ENCODE measurements around the gene CRYGD.

- TF ChIP-seq EZH2 (IDR thresholded peaks at IDR 0.05; ENCODE audit: borderline replicate concordance, low read depth, low read length, severe bottlenecking) = no peak
- TF ChIP-seq, protein P1, sequence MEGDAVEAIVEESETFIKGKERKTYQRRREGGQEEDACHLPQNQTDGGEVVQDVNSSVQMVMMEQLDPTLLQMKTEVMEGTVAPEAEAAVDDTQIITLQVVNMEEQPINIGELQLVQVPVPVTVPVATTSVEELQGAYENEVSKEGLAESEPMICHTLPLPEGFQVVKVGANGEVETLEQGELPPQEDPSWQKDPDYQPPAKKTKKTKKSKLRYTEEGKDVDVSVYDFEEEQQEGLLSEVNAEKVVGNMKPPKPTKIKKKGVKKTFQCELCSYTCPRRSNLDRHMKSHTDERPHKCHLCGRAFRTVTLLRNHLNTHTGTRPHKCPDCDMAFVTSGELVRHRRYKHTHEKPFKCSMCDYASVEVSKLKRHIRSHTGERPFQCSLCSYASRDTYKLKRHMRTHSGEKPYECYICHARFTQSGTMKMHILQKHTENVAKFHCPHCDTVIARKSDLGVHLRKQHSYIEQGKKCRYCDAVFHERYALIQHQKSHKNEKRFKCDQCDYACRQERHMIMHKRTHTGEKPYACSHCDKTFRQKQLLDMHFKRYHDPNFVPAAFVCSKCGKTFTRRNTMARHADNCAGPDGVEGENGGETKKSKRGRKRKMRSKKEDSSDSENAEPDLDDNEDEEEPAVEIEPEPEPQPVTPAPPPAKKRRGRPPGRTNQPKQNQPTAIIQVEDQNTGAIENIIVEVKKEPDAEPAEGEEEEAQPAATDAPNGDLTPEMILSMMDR (IDR thresholded peaks at IDR 0.05; ENCODE audit: borderline replicate concordance, extremely low read depth, low read length, poor library complexity, severe bottlenecking) = no peak
These were observed 2.1 kb downstream of the CRYGD start for GRCh38 chr2:208122248-208122647.

All from DND-41 (cell line).